GM23338 (cell line): ENCODE measurements around the gene CDCA5. TPM values are rescaled to one million over a fixed set of nuclear protein-coding genes. Genes with fewer than 3 reads are reported as not detected.

ENCODE experiments used
- ATAC-seq: fragments of 200-7000 bp; cut with Tn5 transposase; 3 replicates; pipeline ENCODE4 v1.9.1; 2020
- DNase-seq: peaks from one replicate; pipeline ENCODE4 v3.0.0-alpha.2; 2015; ENCODE audit warnings: low spot score
- H2AFZ ChIP-seq: fragments of 200-600 bp; sonication (generic); 2 replicates; pipeline ENCODE4 v1.8.0; 2016; ENCODE audit warnings: antibody characterized with exemption, mild to moderate bottlenecking, moderate library complexity
- H3F3A ChIP-seq: fragments of 200-600 bp; sonication (generic); replicated peaks from 2 replicates; pipeline ENCODE4 v1.8.0; 2017; ENCODE audit warnings: antibody characterized with exemption, mixed run types, low read depth
- H3K27ac ChIP-seq: fragments of 200-600 bp; sonication (generic); 2 replicates; pipeline ENCODE4 v1.6.1; 2016; ENCODE audit warnings: low read depth
- H3K27me3 ChIP-seq: fragments of 200-600 bp; sonication (generic); 2 replicates; pipeline ENCODE4 v1.8.0; 2016; ENCODE audit warnings: mild to moderate bottlenecking, mixed run types, moderate library complexity; ENCODE audit not compliant: insufficient read depth
- H3K36me3 ChIP-seq: fragments of 200-600 bp; sonication (generic); 2 replicates; pipeline ENCODE4 v1.8.0; 2016; ENCODE audit warnings: mild to moderate bottlenecking; ENCODE audit not compliant: insufficient read depth
- H3K4me1 ChIP-seq: fragments of 200-600 bp; sonication (generic); 2 replicates; pipeline ENCODE4 v1.8.0; 2016; ENCODE audit warnings: mild to moderate bottlenecking, moderate library complexity; ENCODE audit not compliant: insufficient read depth
- H3K4me2 ChIP-seq: fragments of 200-600 bp; sonication (generic); 2 replicates; pipeline ENCODE4 v1.7.1; 2017; ENCODE audit warnings: mixed run types
- H3K4me3 ChIP-seq: fragments of 200-600 bp; sonication (generic); 2 replicates; pipeline ENCODE4 v1.6.1; 2016; ENCODE audit warnings: mixed run types
- H3K79me2 ChIP-seq: fragments of 200-600 bp; sonication (generic); replicated peaks from 2 replicates; pipeline ENCODE4 v1.8.0; 2017; ENCODE audit warnings: mild to moderate bottlenecking; ENCODE audit not compliant: insufficient read depth
- H3K9me2 ChIP-seq: fragments of 200-600 bp; sonication (generic); 2 replicates; pipeline ENCODE4 v1.8.0; 2017; ENCODE audit not compliant: insufficient read depth
- H4K20me1 ChIP-seq: fragments of 200-600 bp; sonication (generic); replicated peaks from 2 replicates; pipeline ENCODE4 v1.8.0; 2017; ENCODE audit warnings: mild to moderate bottlenecking; ENCODE audit not compliant: insufficient read depth
- H3K27ac Mint-ChIP-seq: 2 replicates; pipeline ENCODE4 v1.8.0; 2020; ENCODE audit warnings: inconsistent platforms, mild to moderate bottlenecking, moderate library complexity, mixed read lengths
- H3K27me3 Mint-ChIP-seq: 3 replicates; pipeline ENCODE4 v1.8.0; 2022; ENCODE audit warnings: low read depth, mild to moderate bottlenecking, moderate library complexity, mixed read lengths, inconsistent platforms; ENCODE audit not compliant: insufficient read depth, poor library complexity
- H3K36me3 Mint-ChIP-seq: 3 replicates; pipeline ENCODE4 v1.8.0; 2021; ENCODE audit warnings: low read depth, mild to moderate bottlenecking, inconsistent platforms, moderate library complexity, mixed read lengths
- H3K4me1 Mint-ChIP-seq: 3 replicates; pipeline ENCODE4 v1.8.0; 2020; ENCODE audit warnings: mild to moderate bottlenecking, inconsistent platforms, mixed read lengths
- H3K4me3 Mint-ChIP-seq: 3 replicates; pipeline ENCODE4 v1.8.0; 2021; ENCODE audit warnings: moderate library complexity, mild to moderate bottlenecking, inconsistent platforms, mixed read lengths
- H3K9me3 Mint-ChIP-seq: 3 replicates; pipeline ENCODE4 v1.8.0; 2020; ENCODE audit warnings: moderate library complexity, mild to moderate bottlenecking, inconsistent platforms, mixed read lengths
- ETS1 ChIP-seq: IDR thresholded peaks from 2 replicates; pipeline ENCODE4 v1.6.1; 2016; ENCODE audit warnings: antibody characterized with exemption
- EZH2phosphoT487 ChIP-seq: fragments of 200-600 bp; sonication (generic); IDR thresholded peaks from one replicate; pipeline ENCODE4 v1.8.1; 2018; ENCODE audit warnings: antibody characterized with exemption; ENCODE audit not compliant: unreplicated experiment
- JUNB ChIP-seq: IDR thresholded peaks from one replicate; pipeline ENCODE4 v1.6.1; 2016; ENCODE audit warnings: antibody characterized with exemption; ENCODE audit not compliant: unreplicated experiment
- NANOG ChIP-seq: IDR thresholded peaks from 2 replicates; pipeline ENCODE4 v1.6.1; 2016; ENCODE audit warnings: antibody characterized with exemption, borderline replicate concordance
- ZNF114 ChIP-seq: fragments of 250-450 bp; sonication (Bioruptor Pico); IDR thresholded peaks from 2 replicates; pipeline ENCODE4 v1.5.0; 2020; ENCODE audit warnings: mild to moderate bottlenecking, moderate library complexity
- ZNF331 ChIP-seq: fragments of 250-450 bp; sonication (Bioruptor Pico); IDR thresholded peaks from 2 replicates; pipeline ENCODE4 v1.5.0; 2020; ENCODE audit warnings: low read depth, mild to moderate bottlenecking, moderate library complexity
- polyA plus RNA-seq: library from polyadenylated mRNA; unstranded; fragments of >200 nt; fragmentation: Nextera tagmentation; extraction: Ambion mirVana; gene quantifications from 2 replicates; pipeline ENCODE4 v1.2.1, GENCODE V29; 2016
- total RNA-seq: library from RNA; depleted of rRNA; stranded (reverse); fragments of >200 nt; shearing (Covaris generic); gene quantifications from 2 replicates; pipeline ENCODE4 v1.2.3, GENCODE V29; 2014
- TF ChIP-seq, protein P1 (sequence below): IDR thresholded peaks from one replicate; pipeline ENCODE4 v1.6.1; 2018; ENCODE audit warnings: antibody characterized with exemption; ENCODE audit not compliant: unreplicated experiment
- TF ChIP-seq, protein P2 (sequence below), 2 experiments: fragments of 200-600 bp in 1 of 2; sonication (generic) in 1 of 2; conservative IDR thresholded peaks; 2 replicates each; pipeline versions ENCODE4 v1.5.1 to v1.6.1; 2016 to 2017; ENCODE audit warnings: antibody characterized with exemption in 2 of 2, low read depth in 2 of 2, mild to moderate bottlenecking in 2 of 2, moderate library complexity in 1 of 2

Gene CDCA5
- total and polyA plus RNA-seq, 2 experiments from 2014 or later: 53.3 to 70.9 TPM

DNA sequence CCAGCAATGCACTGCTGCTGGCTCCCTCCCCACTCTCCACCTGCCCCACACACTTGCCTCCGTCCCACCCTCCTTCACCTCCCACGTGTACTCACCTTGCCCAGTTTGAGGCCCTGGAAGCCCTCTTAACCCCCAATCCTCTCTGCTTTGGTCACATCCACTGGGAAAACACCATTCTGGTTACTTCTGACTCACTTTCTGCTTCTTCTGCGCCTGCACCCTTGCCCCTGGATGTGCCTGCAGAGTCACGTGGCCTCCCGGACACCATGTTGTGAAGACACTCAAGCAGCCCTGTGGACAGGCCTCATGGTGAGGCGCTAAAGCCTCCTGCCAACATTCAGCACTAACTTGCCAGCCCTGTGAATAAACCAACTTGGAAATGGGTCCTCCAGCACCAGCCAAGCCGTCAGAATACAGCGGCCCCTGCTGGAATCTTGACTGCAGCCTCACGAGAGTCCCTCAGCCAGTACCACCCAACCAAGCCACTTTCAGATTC lies 22.9 kb downstream of the CDCA5 start:
- Mint-ChIP-seq H3K36me3 (no peaks in the 10 kb centered on the region), H3K9me3 (no peaks in the 10 kb centered on the region), H3K27me3 (peaks cover 9% of the 10 kb centered on the region), H3K27ac (no peak overlapping the region), H3K4me3 (no peak overlapping the region), H3K4me1 (peaks cover 9% of the 10 kb centered on the region)
- Histone ChIP-seq H3K4me2 (no peak overlapping the region), H3K27me3 (no peaks in the 10 kb centered on the region), H3F3A (no peaks in the 10 kb centered on the region), H3K79me2 (no peaks in the 10 kb centered on the region), H2AFZ (no peak overlapping the region), H3K27ac (no peak overlapping the region), H3K36me3 (no peaks in the 10 kb centered on the region), H3K4me1 (no peaks in the 10 kb centered on the region), H3K4me3 (no peak overlapping the region), H4K20me1 (no peaks in the 10 kb centered on the region), H3K9me2 (no peaks in the 10 kb centered on the region)
- peak; percentile 88 for ATAC-seq
- TF ChIP-seq NANOG (no peak), JUNB (no peak), ETS1 (no peak), EZH2phosphoT487 (no peak), ZNF331 (no peak), ZNF114 (CRISPR knock-in tag) (no peak)
- TF ChIP-seq, protein P1, sequence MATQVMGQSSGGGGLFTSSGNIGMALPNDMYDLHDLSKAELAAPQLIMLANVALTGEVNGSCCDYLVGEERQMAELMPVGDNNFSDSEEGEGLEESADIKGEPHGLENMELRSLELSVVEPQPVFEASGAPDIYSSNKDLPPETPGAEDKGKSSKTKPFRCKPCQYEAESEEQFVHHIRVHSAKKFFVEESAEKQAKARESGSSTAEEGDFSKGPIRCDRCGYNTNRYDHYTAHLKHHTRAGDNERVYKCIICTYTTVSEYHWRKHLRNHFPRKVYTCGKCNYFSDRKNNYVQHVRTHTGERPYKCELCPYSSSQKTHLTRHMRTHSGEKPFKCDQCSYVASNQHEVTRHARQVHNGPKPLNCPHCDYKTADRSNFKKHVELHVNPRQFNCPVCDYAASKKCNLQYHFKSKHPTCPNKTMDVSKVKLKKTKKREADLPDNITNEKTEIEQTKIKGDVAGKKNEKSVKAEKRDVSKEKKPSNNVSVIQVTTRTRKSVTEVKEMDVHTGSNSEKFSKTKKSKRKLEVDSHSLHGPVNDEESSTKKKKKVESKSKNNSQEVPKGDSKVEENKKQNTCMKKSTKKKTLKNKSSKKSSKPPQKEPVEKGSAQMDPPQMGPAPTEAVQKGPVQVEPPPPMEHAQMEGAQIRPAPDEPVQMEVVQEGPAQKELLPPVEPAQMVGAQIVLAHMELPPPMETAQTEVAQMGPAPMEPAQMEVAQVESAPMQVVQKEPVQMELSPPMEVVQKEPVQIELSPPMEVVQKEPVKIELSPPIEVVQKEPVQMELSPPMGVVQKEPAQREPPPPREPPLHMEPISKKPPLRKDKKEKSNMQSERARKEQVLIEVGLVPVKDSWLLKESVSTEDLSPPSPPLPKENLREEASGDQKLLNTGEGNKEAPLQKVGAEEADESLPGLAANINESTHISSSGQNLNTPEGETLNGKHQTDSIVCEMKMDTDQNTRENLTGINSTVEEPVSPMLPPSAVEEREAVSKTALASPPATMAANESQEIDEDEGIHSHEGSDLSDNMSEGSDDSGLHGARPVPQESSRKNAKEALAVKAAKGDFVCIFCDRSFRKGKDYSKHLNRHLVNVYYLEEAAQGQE: no peak
- TF ChIP-seq, protein P2, sequence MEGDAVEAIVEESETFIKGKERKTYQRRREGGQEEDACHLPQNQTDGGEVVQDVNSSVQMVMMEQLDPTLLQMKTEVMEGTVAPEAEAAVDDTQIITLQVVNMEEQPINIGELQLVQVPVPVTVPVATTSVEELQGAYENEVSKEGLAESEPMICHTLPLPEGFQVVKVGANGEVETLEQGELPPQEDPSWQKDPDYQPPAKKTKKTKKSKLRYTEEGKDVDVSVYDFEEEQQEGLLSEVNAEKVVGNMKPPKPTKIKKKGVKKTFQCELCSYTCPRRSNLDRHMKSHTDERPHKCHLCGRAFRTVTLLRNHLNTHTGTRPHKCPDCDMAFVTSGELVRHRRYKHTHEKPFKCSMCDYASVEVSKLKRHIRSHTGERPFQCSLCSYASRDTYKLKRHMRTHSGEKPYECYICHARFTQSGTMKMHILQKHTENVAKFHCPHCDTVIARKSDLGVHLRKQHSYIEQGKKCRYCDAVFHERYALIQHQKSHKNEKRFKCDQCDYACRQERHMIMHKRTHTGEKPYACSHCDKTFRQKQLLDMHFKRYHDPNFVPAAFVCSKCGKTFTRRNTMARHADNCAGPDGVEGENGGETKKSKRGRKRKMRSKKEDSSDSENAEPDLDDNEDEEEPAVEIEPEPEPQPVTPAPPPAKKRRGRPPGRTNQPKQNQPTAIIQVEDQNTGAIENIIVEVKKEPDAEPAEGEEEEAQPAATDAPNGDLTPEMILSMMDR (conservative IDR thresholded peaks at IDR 0.05; ENCODE audit: low read depth in 2 of 2): peak; percentile 66 to 82
- DNase-seq: peak; percentile 75
